HG03442 (cell line): ENCODE measurements around the gene PAPOLG.
"Not testable (repeated sequence)": the region's sequence is repeated elsewhere in the genome, so short reads cannot be mapped to it uniquely, and the experiment has no call there.

ENCODE experiments used
- ATAC-seq: cut with Tn5 transposase; IDR thresholded peaks from one replicate; pipeline ENCODE4 v1.9.1; 2021; ENCODE audit warnings: mild to moderate bottlenecking, moderate library complexity; ENCODE audit not compliant: unreplicated experiment

PAPOLG gene

GRCh38 chr2:60771508-60771907 is 15.4 kb downstream of the PAPOLG start:
- ATAC-seq, result no peak

- ATAC-seq, result no peak
These were observed 19.1 kb downstream of the PAPOLG start for GRCh38 chr2:60775048-60775639.

GRCh38 chr2:60778352-60778751 is 22.3 kb downstream of the PAPOLG start:
- no peak for ATAC-seq

- no peak for ATAC-seq
These were observed 23.4 kb downstream of the PAPOLG start for GRCh38 chr2:60779426-60779825.

GRCh38 chr2:60780721-60781120 is 24.7 kb downstream of the PAPOLG start:
- no peak for ATAC-seq

GRCh38 chr2:60793169-60793568 is 37.1 kb downstream of the PAPOLG start:
- ATAC-seq, result no peak

- no peak for ATAC-seq
These were observed 38.3 kb downstream of the PAPOLG start for GRCh38 chr2:60794271-60794863.

GRCh38 chr2:60796573-60797509 is 40.8 kb downstream of the PAPOLG start:
- ATAC-seq, result peak; percentile 66

GRCh38 chr2:60804473-60804872 is 48.4 kb downstream of the PAPOLG start:
- no peak for ATAC-seq

GRCh38 chr2:60806595-60806987 is 50.5 kb downstream of the PAPOLG start:
- ATAC-seq, result no peak

GRCh38 chr2:60806988-60807681 is 51.1 kb downstream of the PAPOLG start:
- peak; percentile 88 for ATAC-seq

GRCh38 chr2:60808330-60808801 is 52.3 kb downstream of the PAPOLG start:
- ATAC-seq, result no peak

- ATAC-seq, result no peak
These were observed 55.7 kb downstream of the PAPOLG start for GRCh38 chr2:60811491-60812375.

- not testable (repeated sequence) for ATAC-seq
These were observed 61.1 kb downstream of the PAPOLG start for GRCh38 chr2:60817191-60817590.

- no peak for ATAC-seq
These were observed 62.2 kb downstream of the PAPOLG start for GRCh38 chr2:60818272-60818671.

- ATAC-seq, result no peak
These were observed 63.2 kb downstream of the PAPOLG start for GRCh38 chr2:60819155-60819862.

GRCh38 chr2:60819936-60820335 is 63.9 kb downstream of the PAPOLG start:
- no peak for ATAC-seq

GRCh38 chr2:60820416-60821132 is 64.5 kb downstream of the PAPOLG start:
- ATAC-seq, result no peak

- no peak for ATAC-seq
These were observed 65.0 kb downstream of the PAPOLG start for GRCh38 chr2:60821133-60821469.
